HepG2 (cell line): ENCODE results near the gene SCRG1. TPM values are rescaled to one million over a fixed set of nuclear protein-coding genes. Genes with fewer than 3 reads are reported as not detected.

ENCODE experiments used
- CAMTA2 ChIP-seq: sonication (generic); formaldehyde crosslinking; IDR thresholded peaks from 2 replicates; pipeline ENCODE4 v1.4.0; 2020; ENCODE audit warnings: mild to moderate bottlenecking, missing genetic modification reagents, borderline replicate concordance
- CENPX ChIP-seq: sonication (generic); formaldehyde crosslinking; IDR thresholded peaks from 2 replicates; pipeline ENCODE4 v1.9.0; 2021; ENCODE audit warnings: mild to moderate bottlenecking, missing genetic modification reagents, moderate library complexity
- DNMT1 ChIP-seq: sonication (generic); formaldehyde crosslinking; IDR thresholded peaks from 2 replicates; pipeline ENCODE4 v1.5.1; 2020; ENCODE audit warnings: mild to moderate bottlenecking, missing genetic modification reagents
- MYC ChIP-seq: sonication (generic); formaldehyde crosslinking; IDR thresholded peaks from 2 replicates; pipeline ENCODE4 v1.9.0; 2021; ENCODE audit warnings: missing genetic modification reagents, borderline replicate concordance
- SP2 ChIP-seq: sonication (generic); formaldehyde crosslinking; IDR thresholded peaks from 2 replicates; pipeline ENCODE4 v1.5.1; 2020; ENCODE audit warnings: mild to moderate bottlenecking, missing genetic modification reagents
- TAF1 ChIP-seq: sonication (generic); formaldehyde crosslinking; IDR thresholded peaks from 2 replicates; pipeline ENCODE4 v1.4.0; 2020; ENCODE audit warnings: missing genetic modification reagents
- YEATS4 ChIP-seq: sonication (generic); formaldehyde crosslinking; IDR thresholded peaks from 2 replicates; pipeline ENCODE4 v1.4.0; 2020; ENCODE audit warnings: missing genetic modification reagents, borderline replicate concordance
- ZNF263 ChIP-seq: sonication (generic); formaldehyde crosslinking; IDR thresholded peaks from 2 replicates; pipeline ENCODE4 v1.4.0; 2020; ENCODE audit warnings: missing genetic modification reagents
- ZNF556 ChIP-seq: sonication (generic); formaldehyde crosslinking; IDR thresholded peaks from 2 replicates; pipeline ENCODE4 v1.4.0; 2020; ENCODE audit warnings: mild to moderate bottlenecking, missing genetic modification reagents, borderline replicate concordance
- ZNF850 ChIP-seq: sonication (generic); formaldehyde crosslinking; conservative IDR thresholded peaks from 2 replicates; pipeline ENCODE4 v1.9.0; 2021; ENCODE audit warnings: mild to moderate bottlenecking, missing genetic modification reagents
- ZNF883 ChIP-seq: sonication (generic); formaldehyde crosslinking; IDR thresholded peaks from 2 replicates; pipeline ENCODE4 v1.5.1; 2020; ENCODE audit warnings: mild to moderate bottlenecking, missing genetic modification reagents; ENCODE audit errors: not compliant biosample characterization
- ZSCAN9 ChIP-seq: IDR thresholded peaks from 2 replicates; pipeline ENCODE4 v1.6.1; 2016; ENCODE audit warnings: borderline replicate concordance
- polyA plus RNA-seq, 8 experiments: library from polyadenylated mRNA; depleted of rRNA in 3 of 8; stranded (reverse) in 7 of 8; unstranded in 1 of 8; fragments of >200 nt; fragmentation: Illumina TruSeq in 4 of 8; extraction: Trizol in 4 of 8; gene quantifications; 2 replicates each; pipeline versions ENCODE4 v1.2.1 to v1.2.3, GENCODE V29; 2011 to 2016; ENCODE audit warnings: low read depth in 4 of 8, missing spikeins in 1 of 8, mixed read lengths in 1 of 8; ENCODE audit not compliant: insufficient read depth in 1 of 8
- total RNA-seq, 5 experiments: library from RNA; depleted of rRNA; stranded (reverse); fragments of >200 nt; fragmentation: Illumina TruSeq; extraction: Trizol; gene quantifications; 2 replicates each; pipeline ENCODE4 v1.2.3, GENCODE V29; 2016; ENCODE audit warnings: low read depth in 1 of 5
- TF ChIP-seq, protein P1 (sequence below): IDR thresholded peaks from 2 replicates; pipeline ENCODE4 v1.6.1; 2016
- TF ChIP-seq, protein P2 (sequence below): sonication (generic); formaldehyde crosslinking; IDR thresholded peaks from 2 replicates; pipeline ENCODE4 v1.4.0; 2020; ENCODE audit warnings: missing genetic modification reagents, borderline replicate concordance
- TF ChIP-seq, protein P3 (sequence below): sonication (generic); formaldehyde crosslinking; conservative IDR thresholded peaks from 2 replicates; pipeline ENCODE4 v1.8.1; 2023; ENCODE audit warnings: missing genetic modification reagents
- TF ChIP-seq, protein P4 (sequence below): IDR thresholded peaks from 2 replicates; pipeline ENCODE4 v1.6.1; 2016; ENCODE audit warnings: low read depth
- TF ChIP-seq, protein P5 (sequence below): sonication (generic); formaldehyde crosslinking; IDR thresholded peaks from 2 replicates; pipeline ENCODE4 v1.4.0; 2020; ENCODE audit warnings: mild to moderate bottlenecking, missing genetic modification reagents
- TF ChIP-seq, protein P6 (sequence below): sonication (generic); formaldehyde crosslinking; IDR thresholded peaks from 2 replicates; pipeline ENCODE4 v1.4.0; 2020; ENCODE audit warnings: missing genetic modification reagents

The SCRG1 gene
- total and polyA plus RNA-seq, 2 of the 13 experiments (the other 11 are each of a cell fraction or from before 2014, with no cell fraction given), result not detected

DNA sequence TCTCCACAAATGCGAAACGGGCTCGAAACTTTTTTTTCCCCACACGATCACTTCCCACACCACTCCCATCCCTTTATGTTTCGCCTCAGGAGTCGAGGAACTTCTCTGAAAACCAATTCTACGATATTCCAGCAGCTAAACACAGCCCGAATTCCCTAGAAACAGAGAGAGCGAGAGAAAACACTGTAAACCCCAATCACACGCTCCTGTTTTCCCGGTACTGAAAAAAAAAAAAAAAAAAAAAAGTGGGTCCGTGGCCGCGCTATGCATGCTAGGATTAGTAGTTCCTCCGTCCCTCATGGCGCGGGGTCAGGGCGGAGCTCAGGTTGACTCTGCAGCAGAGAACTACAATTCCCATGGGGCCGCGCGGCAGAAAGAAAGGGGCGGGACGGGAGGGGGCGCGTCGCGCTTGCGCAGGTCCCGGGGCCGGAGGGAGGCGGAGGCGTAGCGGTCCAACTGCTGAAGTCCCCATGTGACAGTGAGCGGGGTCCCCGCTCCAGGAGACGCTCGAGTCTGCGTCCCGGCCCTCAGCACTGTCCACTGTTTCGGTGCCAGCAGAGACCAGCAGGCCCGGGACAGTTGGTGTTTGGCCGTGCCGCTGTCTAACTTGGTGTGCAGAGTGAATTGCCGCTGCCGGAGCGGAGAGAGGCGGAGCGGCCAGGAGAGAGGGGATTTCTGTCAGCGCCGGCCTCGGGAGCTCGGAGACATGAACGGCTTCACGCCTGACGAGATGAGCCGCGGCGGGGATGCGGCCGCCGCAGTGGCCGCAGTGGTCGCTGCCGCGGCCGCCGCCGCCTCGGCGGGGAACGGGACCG is 28.2 kb downstream of the SCRG1 start, which contains the start of gene SAP30 (continued):
- TF ChIP-seq, protein P1, sequence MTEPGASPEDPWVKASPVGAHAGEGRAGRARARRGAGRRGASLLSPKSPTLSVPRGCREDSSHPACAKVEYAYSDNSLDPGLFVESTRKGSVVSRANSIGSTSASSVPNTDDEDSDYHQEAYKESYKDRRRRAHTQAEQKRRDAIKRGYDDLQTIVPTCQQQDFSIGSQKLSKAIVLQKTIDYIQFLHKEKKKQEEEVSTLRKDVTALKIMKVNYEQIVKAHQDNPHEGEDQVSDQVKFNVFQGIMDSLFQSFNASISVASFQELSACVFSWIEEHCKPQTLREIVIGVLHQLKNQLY (CRISPR knock-in tag), result 0 out of 2 replicates have a peak, but pooled peaks have one; percentile 4
- TF ChIP-seq ZNF883 (peak; percentile 50), ZSCAN9 (CRISPR knock-in tag) (peak; percentile 76; the same call in 1 of the 2 replicates), YEATS4 (CRISPR knock-in tag) (0 out of 2 replicates have a peak, but pooled peaks have one; percentile 35), TAF1 (peak; percentile 87), ZNF850 (CRISPR knock-in tag) (no peak), ZNF263 (CRISPR knock-in tag) (no peak; the same call in 1 of the 2 replicates), SP2 (CRISPR knock-in tag) (peak; percentile 27; the same call in 1 of the 2 replicates), DNMT1 (no peak), CAMTA2 (no peak), CENPX (no peak), MYC (CRISPR knock-in tag) (peak; percentile 85; the same call in 1 of the 2 replicates), ZNF556 (CRISPR knock-in tag) (0 out of 2 replicates have a peak, but pooled peaks have one; percentile 19)
- TF ChIP-seq, protein P2, sequence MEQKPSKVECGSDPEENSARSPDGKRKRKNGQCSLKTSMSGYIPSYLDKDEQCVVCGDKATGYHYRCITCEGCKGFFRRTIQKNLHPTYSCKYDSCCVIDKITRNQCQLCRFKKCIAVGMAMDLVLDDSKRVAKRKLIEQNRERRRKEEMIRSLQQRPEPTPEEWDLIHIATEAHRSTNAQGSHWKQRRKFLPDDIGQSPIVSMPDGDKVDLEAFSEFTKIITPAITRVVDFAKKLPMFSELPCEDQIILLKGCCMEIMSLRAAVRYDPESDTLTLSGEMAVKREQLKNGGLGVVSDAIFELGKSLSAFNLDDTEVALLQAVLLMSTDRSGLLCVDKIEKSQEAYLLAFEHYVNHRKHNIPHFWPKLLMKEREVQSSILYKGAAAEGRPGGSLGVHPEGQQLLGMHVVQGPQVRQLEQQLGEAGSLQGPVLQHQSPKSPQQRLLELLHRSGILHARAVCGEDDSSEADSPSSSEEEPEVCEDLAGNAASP (CRISPR knock-in tag), result no peak; the same call in 1 of the 2 replicates
- TF ChIP-seq, protein P3, sequence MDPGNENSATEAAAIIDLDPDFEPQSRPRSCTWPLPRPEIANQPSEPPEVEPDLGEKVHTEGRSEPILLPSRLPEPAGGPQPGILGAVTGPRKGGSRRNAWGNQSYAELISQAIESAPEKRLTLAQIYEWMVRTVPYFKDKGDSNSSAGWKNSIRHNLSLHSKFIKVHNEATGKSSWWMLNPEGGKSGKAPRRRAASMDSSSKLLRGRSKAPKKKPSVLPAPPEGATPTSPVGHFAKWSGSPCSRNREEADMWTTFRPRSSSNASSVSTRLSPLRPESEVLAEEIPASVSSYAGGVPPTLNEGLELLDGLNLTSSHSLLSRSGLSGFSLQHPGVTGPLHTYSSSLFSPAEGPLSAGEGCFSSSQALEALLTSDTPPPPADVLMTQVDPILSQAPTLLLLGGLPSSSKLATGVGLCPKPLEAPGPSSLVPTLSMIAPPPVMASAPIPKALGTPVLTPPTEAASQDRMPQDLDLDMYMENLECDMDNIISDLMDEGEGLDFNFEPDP (CRISPR knock-in tag), result 0 out of 2 replicates have a peak, but pooled peaks have one; percentile 72
- TF ChIP-seq, protein P4, sequence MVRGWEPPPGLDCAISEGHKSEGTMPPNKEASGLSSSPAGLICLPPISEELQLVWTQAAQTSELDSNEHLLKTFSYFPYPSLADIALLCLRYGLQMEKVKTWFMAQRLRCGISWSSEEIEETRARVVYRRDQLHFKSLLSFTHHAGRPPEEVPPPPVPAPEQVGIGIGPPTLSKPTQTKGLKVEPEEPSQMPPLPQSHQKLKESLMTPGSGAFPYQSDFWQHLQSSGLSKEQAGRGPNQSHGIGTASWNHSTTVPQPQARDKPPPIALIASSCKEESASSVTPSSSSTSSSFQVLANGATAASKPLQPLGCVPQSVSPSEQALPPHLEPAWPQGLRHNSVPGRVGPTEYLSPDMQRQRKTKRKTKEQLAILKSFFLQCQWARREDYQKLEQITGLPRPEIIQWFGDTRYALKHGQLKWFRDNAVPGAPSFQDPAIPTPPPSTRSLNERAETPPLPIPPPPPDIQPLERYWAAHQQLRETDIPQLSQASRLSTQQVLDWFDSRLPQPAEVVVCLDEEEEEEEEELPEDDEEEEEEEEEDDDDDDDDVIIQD (CRISPR knock-in tag), result no peak
- TF ChIP-seq, protein P5, sequence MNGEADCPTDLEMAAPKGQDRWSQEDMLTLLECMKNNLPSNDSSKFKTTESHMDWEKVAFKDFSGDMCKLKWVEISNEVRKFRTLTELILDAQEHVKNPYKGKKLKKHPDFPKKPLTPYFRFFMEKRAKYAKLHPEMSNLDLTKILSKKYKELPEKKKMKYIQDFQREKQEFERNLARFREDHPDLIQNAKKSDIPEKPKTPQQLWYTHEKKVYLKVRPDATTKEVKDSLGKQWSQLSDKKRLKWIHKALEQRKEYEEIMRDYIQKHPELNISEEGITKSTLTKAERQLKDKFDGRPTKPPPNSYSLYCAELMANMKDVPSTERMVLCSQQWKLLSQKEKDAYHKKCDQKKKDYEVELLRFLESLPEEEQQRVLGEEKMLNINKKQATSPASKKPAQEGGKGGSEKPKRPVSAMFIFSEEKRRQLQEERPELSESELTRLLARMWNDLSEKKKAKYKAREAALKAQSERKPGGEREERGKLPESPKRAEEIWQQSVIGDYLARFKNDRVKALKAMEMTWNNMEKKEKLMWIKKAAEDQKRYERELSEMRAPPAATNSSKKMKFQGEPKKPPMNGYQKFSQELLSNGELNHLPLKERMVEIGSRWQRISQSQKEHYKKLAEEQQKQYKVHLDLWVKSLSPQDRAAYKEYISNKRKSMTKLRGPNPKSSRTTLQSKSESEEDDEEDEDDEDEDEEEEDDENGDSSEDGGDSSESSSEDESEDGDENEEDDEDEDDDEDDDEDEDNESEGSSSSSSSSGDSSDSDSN (CRISPR knock-in tag), result peak; percentile 79
- TF ChIP-seq, protein P6, sequence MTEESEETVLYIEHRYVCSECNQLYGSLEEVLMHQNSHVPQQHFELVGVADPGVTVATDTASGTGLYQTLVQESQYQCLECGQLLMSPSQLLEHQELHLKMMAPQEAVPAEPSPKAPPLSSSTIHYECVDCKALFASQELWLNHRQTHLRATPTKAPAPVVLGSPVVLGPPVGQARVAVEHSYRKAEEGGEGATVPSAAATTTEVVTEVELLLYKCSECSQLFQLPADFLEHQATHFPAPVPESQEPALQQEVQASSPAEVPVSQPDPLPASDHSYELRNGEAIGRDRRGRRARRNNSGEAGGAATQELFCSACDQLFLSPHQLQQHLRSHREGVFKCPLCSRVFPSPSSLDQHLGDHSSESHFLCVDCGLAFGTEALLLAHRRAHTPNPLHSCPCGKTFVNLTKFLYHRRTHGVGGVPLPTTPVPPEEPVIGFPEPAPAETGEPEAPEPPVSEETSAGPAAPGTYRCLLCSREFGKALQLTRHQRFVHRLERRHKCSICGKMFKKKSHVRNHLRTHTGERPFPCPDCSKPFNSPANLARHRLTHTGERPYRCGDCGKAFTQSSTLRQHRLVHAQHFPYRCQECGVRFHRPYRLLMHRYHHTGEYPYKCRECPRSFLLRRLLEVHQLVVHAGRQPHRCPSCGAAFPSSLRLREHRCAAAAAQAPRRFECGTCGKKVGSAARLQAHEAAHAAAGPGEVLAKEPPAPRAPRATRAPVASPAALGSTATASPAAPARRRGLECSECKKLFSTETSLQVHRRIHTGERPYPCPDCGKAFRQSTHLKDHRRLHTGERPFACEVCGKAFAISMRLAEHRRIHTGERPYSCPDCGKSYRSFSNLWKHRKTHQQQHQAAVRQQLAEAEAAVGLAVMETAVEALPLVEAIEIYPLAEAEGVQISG (CRISPR knock-in tag), result 0 out of 2 replicates have a peak, but pooled peaks have one; percentile 50
